GM12801 (cell line): Measurements from ENCODE around the gene USP17L30.
"Not testable (repeated sequence)": the region's sequence is repeated elsewhere in the genome, so short reads cannot be mapped to it uniquely, and the experiment has no call there.

Experiments
- TF ChIP-seq, protein P1 (sequence below): IDR thresholded peaks from one replicate; pipeline ENCODE4 v1.5.1; 2011; ENCODE audit warnings: control low read depth; ENCODE audit not compliant: insufficient read length; ENCODE audit errors: extremely low read depth

The USP17L30 gene, protein sequence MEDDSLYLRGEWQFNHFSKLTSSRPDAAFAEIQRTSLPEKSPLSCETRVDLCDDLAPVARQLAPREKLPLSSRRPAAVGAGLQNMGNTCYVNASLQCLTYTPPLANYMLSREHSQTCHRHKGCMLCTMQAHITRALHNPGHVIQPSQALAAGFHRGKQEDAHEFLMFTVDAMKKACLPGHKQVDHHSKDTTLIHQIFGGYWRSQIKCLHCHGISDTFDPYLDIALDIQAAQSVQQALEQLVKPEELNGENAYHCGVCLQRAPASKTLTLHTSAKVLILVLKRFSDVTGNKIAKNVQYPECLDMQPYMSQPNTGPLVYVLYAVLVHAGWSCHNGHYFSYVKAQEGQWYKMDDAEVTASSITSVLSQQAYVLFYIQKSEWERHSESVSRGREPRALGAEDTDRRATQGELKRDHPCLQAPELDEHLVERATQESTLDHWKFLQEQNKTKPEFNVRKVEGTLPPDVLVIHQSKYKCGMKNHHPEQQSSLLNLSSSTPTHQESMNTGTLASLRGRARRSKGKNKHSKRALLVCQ

DNA sequence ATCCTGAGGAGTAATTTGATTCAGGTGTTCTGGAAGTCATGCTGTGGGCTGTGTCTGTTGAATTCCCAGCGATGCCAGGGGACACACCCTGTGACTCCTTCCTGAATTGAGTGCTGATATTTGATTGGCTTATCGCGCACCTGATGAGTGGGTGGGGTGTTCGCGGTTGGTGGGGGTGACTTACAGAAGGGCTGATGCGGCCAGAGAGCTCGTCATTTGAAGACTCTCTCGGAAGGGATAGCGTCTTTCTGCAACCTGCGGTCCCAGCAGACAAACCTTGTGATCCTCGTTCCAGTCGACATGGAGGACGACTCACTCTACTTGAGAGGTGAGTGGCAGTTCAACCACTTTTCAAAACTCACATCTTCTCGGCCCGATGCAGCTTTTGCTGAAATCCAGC is at the start of gene USP17L30:
Gene USP17L30 (plus strand): TSS at position 301 of the 400 bp plus-strand sequence. CDS start 0 bp downstream, at position 301.
- TF ChIP-seq, protein P1, sequence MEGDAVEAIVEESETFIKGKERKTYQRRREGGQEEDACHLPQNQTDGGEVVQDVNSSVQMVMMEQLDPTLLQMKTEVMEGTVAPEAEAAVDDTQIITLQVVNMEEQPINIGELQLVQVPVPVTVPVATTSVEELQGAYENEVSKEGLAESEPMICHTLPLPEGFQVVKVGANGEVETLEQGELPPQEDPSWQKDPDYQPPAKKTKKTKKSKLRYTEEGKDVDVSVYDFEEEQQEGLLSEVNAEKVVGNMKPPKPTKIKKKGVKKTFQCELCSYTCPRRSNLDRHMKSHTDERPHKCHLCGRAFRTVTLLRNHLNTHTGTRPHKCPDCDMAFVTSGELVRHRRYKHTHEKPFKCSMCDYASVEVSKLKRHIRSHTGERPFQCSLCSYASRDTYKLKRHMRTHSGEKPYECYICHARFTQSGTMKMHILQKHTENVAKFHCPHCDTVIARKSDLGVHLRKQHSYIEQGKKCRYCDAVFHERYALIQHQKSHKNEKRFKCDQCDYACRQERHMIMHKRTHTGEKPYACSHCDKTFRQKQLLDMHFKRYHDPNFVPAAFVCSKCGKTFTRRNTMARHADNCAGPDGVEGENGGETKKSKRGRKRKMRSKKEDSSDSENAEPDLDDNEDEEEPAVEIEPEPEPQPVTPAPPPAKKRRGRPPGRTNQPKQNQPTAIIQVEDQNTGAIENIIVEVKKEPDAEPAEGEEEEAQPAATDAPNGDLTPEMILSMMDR: not testable (repeated sequence)

DNA sequence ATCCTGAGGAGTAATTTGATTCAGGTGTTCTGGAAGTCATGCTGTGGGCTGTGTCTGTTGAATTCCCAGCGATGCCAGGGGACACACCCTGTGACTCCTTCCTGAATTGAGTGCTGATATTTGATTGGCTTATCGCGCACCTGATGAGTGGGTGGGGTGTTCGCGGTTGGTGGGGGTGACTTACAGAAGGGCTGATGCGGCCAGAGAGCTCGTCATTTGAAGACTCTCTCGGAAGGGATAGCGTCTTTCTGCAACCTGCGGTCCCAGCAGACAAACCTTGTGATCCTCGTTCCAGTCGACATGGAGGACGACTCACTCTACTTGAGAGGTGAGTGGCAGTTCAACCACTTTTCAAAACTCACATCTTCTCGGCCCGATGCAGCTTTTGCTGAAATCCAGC is 38.1 kb upstream of the USP17L30 start, which contains the start of gene USP17L24:
Gene USP17L24 (plus strand): TSS at position 301 of the 400 bp plus-strand sequence. CDS start 0 bp downstream, at position 301.
- TF ChIP-seq, protein P1: not testable (repeated sequence)

DNA sequence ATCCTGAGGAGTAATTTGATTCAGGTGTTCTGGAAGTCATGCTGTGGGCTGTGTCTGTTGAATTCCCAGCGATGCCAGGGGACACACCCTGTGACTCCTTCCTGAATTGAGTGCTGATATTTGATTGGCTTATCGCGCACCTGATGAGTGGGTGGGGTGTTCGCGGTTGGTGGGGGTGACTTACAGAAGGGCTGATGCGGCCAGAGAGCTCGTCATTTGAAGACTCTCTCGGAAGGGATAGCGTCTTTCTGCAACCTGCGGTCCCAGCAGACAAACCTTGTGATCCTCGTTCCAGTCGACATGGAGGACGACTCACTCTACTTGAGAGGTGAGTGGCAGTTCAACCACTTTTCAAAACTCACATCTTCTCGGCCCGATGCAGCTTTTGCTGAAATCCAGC is 33.3 kb upstream of the USP17L30 start, which contains the start of gene USP17L25:
Gene USP17L25 (plus strand): TSS at position 301 of the 400 bp plus-strand sequence. CDS start 0 bp downstream, at position 301.
- TF ChIP-seq, protein P1: not testable (repeated sequence)

DNA sequence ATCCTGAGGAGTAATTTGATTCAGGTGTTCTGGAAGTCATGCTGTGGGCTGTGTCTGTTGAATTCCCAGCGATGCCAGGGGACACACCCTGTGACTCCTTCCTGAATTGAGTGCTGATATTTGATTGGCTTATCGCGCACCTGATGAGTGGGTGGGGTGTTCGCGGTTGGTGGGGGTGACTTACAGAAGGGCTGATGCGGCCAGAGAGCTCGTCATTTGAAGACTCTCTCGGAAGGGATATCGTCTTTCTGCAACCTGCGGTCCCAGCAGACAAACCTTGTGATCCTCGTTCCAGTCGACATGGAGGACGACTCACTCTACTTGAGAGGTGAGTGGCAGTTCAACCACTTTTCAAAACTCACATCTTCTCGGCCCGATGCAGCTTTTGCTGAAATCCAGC is 28.6 kb upstream of the USP17L30 start, which contains the start of gene USP17L26:
Gene USP17L26 (plus strand): TSS at position 301 of the 400 bp plus-strand sequence. CDS start 0 bp downstream, at position 301.
- TF ChIP-seq, protein P1: not testable (repeated sequence)

DNA sequence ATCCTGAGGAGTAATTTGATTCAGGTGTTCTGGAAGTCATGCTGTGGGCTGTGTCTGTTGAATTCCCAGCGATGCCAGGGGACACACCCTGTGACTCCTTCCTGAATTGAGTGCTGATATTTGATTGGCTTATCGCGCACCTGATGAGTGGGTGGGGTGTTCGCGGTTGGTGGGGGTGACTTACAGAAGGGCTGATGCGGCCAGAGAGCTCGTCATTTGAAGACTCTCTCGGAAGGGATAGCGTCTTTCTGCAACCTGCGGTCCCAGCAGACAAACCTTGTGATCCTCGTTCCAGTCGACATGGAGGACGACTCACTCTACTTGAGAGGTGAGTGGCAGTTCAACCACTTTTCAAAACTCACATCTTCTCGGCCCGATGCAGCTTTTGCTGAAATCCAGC is 23.8 kb upstream of the USP17L30 start, which contains the start of gene USP17L5:
Gene USP17L5 (plus strand): TSS at position 301 of the 400 bp plus-strand sequence. CDS start 0 bp downstream, at position 301.
- TF ChIP-seq, protein P1: not testable (repeated sequence)

DNA sequence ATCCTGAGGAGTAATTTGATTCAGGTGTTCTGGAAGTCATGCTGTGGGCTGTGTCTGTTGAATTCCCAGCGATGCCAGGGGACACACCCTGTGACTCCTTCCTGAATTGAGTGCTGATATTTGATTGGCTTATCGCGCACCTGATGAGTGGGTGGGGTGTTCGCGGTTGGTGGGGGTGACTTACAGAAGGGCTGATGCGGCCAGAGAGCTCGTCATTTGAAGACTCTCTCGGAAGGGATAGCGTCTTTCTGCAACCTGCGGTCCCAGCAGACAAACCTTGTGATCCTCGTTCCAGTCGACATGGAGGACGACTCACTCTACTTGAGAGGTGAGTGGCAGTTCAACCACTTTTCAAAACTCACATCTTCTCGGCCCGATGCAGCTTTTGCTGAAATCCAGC is 19.1 kb upstream of the USP17L30 start, which contains the start of gene USP17L27:
Gene USP17L27 (plus strand): TSS at position 301 of the 400 bp plus-strand sequence. CDS start 0 bp downstream, at position 301.
- TF ChIP-seq, protein P1: not testable (repeated sequence)

DNA sequence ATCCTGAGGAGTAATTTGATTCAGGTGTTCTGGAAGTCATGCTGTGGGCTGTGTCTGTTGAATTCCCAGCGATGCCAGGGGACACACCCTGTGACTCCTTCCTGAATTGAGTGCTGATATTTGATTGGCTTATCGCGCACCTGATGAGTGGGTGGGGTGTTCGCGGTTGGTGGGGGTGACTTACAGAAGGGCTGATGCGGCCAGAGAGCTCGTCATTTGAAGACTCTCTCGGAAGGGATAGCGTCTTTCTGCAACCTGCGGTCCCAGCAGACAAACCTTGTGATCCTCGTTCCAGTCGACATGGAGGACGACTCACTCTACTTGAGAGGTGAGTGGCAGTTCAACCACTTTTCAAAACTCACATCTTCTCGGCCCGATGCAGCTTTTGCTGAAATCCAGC is 14.3 kb upstream of the USP17L30 start, which contains the start of gene USP17L28:
Gene USP17L28 (plus strand): TSS at position 301 of the 400 bp plus-strand sequence. CDS start 0 bp downstream, at position 301.
- TF ChIP-seq, protein P1: not testable (repeated sequence)
